Measurements from ENCODE around the gene OR9Q1. TPM values are rescaled to one million over a fixed set of nuclear protein-coding genes. Genes with fewer than 3 reads are reported as not detected.

The OR9Q1 gene
- polyA plus RNA-seq, 1 donor (not counting 4 experiments of a cell fraction or from before 2014, with no cell fraction given), result not detected

- no peak overlapping the region for H3K27ac ChIP-seq (ENCODE audit: control insufficient read depth, insufficient read depth, low read length)
- no peaks in the 10 kb centered on the region for H4K20me1 ChIP-seq (ENCODE audit: control insufficient read depth, extremely low read depth, insufficient read depth, low read length)
- H3K9me3 ChIP-seq (ENCODE audit: control insufficient read depth, low read depth, low read length), result no peaks in the 10 kb centered on the region
- no peaks in the 10 kb centered on the region for H3K4me1 ChIP-seq (ENCODE audit: control insufficient read depth, extremely low read depth, insufficient read depth, low read length)
- H3K27me3 ChIP-seq (ENCODE audit: control insufficient read depth, extremely low read depth, insufficient read depth, low read length), result no peaks in the 10 kb centered on the region
- H3K4me2 ChIP-seq (ENCODE audit: control insufficient read depth, extremely low read depth, insufficient read depth, low read depth, low read length), result no peak overlapping the region
- H3K79me2 ChIP-seq (ENCODE audit: control insufficient read depth, insufficient read depth, low read length), result no peaks in the 10 kb centered on the region
- no peaks in the 10 kb centered on the region for H3K36me3 ChIP-seq (ENCODE audit: control insufficient read depth in 2 of 2, extremely low read depth in 1 of 2, insufficient read depth in 2 of 2, low read length in 2 of 2)
- dilution Hi-C loops (cut with MboI; ENCODE audit: extremely low pct_ligation_motif_present, low sequenced_read_pairs), result no loop called here
- no peak overlapping the region for H3K4me3 ChIP-seq (ENCODE audit: control insufficient read depth in 2 of 3, extremely low read depth in 1 of 3, insufficient read depth in 2 of 3, low read depth in 1 of 3, low read length in 3 of 3)
- FAIRE-seq (no peak), DNase-seq (ENCODE audit: low read depth, low spot score) (no peak)
- H3K9ac ChIP-seq (ENCODE audit: control insufficient read depth, extremely low read depth, insufficient read depth, low read length), result no peak overlapping the region
- no peak overlapping the region for H2AFZ ChIP-seq (ENCODE audit: control insufficient read depth, low read length)
- TF ChIP-seq EZH2 (IDR thresholded peaks at IDR 0.05; ENCODE audit: low read length) (no peak), CTCF (optimal IDR thresholded peaks at IDR 0.05 in 1 of 3, IDR thresholded peaks at IDR 0.05 in 1 of 3, conservative IDR thresholded peaks at IDR 0.05 in 1 of 3; ENCODE audit: extremely low read depth in 1 of 3, insufficient read depth in 2 of 3, low read length in 3 of 3) (no peak)
- H3K9me1 ChIP-seq (ENCODE audit: control insufficient read depth, extremely low read depth, insufficient read depth, low read length), result no peaks in the 10 kb centered on the region
Observed at GRCh38 chr11:58027341-58027740, 3.7 kb downstream of the OR9Q1 start.

GRCh38 chr11:58028687-58029411 is 5.2 kb downstream of the OR9Q1 start:
- H3K79me2 ChIP-seq (ENCODE audit: control insufficient read depth, insufficient read depth, low read length), result no peaks in the 10 kb centered on the region
- no peaks in the 10 kb centered on the region for H3K27me3 ChIP-seq (ENCODE audit: control insufficient read depth, extremely low read depth, insufficient read depth, low read length)
- FAIRE-seq (no peak), DNase-seq (ENCODE audit: low read depth, low spot score) (no peak)
- H3K4me1 ChIP-seq (ENCODE audit: control insufficient read depth, extremely low read depth, insufficient read depth, low read length), result no peaks in the 10 kb centered on the region
- H3K27ac ChIP-seq (ENCODE audit: control insufficient read depth, insufficient read depth, low read length), result no peak overlapping the region
- no peaks in the 10 kb centered on the region for H3K9me1 ChIP-seq (ENCODE audit: control insufficient read depth, extremely low read depth, insufficient read depth, low read length)
- dilution Hi-C loops (cut with MboI; ENCODE audit: extremely low pct_ligation_motif_present, low sequenced_read_pairs), result no loop called here
- no peaks in the 10 kb centered on the region for H3K36me3 ChIP-seq (ENCODE audit: control insufficient read depth in 2 of 2, extremely low read depth in 1 of 2, insufficient read depth in 2 of 2, low read length in 2 of 2)
- no peaks in the 10 kb centered on the region for H4K20me1 ChIP-seq (ENCODE audit: control insufficient read depth, extremely low read depth, insufficient read depth, low read length)
- H3K9me3 ChIP-seq (ENCODE audit: control insufficient read depth, low read depth, low read length), result no peaks in the 10 kb centered on the region
- no peak overlapping the region for H2AFZ ChIP-seq (ENCODE audit: control insufficient read depth, low read length)
- H3K4me2 ChIP-seq (ENCODE audit: control insufficient read depth, extremely low read depth, insufficient read depth, low read depth, low read length), result no peak overlapping the region
- H3K4me3 ChIP-seq (ENCODE audit: control insufficient read depth in 2 of 3, extremely low read depth in 1 of 3, insufficient read depth in 2 of 3, low read depth in 1 of 3, low read length in 3 of 3), result no peak overlapping the region
- no peak for TF ChIP-seq EZH2 (IDR thresholded peaks at IDR 0.05; ENCODE audit: low read length)
- TF ChIP-seq CTCF (optimal IDR thresholded peaks at IDR 0.05 in 1 of 3, IDR thresholded peaks at IDR 0.05 in 1 of 3, conservative IDR thresholded peaks at IDR 0.05 in 1 of 3; ENCODE audit: extremely low read depth in 1 of 3, insufficient read depth in 2 of 3, low read length in 3 of 3), result no peak
- H3K9ac ChIP-seq (ENCODE audit: control insufficient read depth, extremely low read depth, insufficient read depth, low read length), result no peak overlapping the region

Data from keratinocyte (primary cell).